Posterior vena cava (tissue), 2 donors: Measurements from ENCODE around the gene PBX3. TPM values are rescaled to one million over a fixed set of nuclear protein-coding genes. Genes with fewer than 3 reads are reported as not detected.

Source experiments
- DNase-seq: peaks from one replicate; pipeline ENCODE4 v3.0.0-alpha.2; 2020; ENCODE audit warnings: low spot score
- intact Hi-C, 2 donors: fragments of 100-400 bp; cut with DNase I; formaldehyde crosslinking; loops; one replicate each; pipeline versions ENCODE4 v1.14.1 to v1.14.2; 2022 to 2023
- total RNA-seq, 2 donors: library from RNA; stranded (reverse); fragmentation: NEBNext Ultra II Directional; extraction: Animal tissue kit (Norgen Biotek cat#: 25700); gene quantifications; one replicate each; pipeline ENCODE4 v1.2.1, GENCODE V29; 2021
- donor health status: DM: yes; HTN: yes; CAD: no.
- donor health status: DM: yes; HTN: yes; CAD: no.

Gene PBX3
- total RNA-seq, 2 donors from 2014 or later, result 36.0 to 54.0 TPM

DNA sequence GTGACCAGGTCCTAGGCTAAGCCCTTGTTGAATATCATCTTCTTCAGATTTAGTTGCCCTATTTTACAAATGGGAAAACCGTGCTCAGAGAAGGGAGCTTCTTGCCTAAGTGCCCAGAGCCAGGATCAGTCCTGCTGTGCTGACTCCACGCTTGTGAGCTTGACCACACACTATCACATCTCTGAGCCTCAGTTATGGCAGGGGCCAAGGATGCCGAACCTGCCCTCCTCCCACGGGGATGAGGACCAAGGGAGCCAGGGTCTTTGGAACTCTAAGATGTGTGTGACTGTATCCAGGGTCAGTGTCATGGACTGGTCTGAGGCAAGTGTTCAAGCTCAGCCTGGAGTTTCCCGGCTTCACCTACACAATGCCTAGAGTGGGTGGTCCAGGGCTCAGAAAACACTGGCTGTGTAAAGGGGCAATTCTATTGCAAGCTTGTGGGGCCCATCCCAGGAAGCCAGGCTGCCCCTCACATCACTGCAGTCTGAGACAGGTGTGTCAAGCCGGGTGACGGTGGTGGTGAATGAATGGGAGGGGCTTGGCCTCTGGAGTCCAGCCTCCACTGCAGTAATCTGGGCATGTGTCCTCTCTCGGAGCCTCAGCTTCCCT is 235.7 kb downstream of the PBX3 start:
- peak; percentile 53 for DNase-seq
- intact Hi-C loops, result no loop called here

DNA sequence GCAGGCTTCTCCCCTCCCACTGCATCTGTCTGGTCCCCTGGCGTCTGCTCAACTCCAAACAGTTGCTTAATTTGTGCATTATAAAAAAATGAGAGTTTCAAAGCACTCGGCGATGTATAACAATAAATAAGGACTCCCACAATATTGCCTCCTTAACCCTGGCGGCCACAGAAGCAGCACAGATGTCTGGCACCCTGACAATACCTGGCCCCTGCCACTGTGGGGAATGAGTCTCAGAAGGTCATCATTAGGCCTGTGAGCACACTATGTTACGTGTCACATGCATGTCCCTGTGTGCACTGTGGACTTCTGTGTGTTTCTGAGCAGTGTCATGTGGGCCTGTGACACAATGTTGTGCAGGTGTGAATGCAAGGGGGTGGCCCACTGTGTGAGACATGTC is 236.5 kb downstream of the PBX3 start:
- intact Hi-C loops, result no loop called here
- peak; percentile 61 for DNase-seq

GRCh38 chr9:125984461-125984860 is 237.3 kb downstream of the PBX3 start:
- peak; percentile 64 for DNase-seq
- intact Hi-C loops, result no loop called here

DNA sequence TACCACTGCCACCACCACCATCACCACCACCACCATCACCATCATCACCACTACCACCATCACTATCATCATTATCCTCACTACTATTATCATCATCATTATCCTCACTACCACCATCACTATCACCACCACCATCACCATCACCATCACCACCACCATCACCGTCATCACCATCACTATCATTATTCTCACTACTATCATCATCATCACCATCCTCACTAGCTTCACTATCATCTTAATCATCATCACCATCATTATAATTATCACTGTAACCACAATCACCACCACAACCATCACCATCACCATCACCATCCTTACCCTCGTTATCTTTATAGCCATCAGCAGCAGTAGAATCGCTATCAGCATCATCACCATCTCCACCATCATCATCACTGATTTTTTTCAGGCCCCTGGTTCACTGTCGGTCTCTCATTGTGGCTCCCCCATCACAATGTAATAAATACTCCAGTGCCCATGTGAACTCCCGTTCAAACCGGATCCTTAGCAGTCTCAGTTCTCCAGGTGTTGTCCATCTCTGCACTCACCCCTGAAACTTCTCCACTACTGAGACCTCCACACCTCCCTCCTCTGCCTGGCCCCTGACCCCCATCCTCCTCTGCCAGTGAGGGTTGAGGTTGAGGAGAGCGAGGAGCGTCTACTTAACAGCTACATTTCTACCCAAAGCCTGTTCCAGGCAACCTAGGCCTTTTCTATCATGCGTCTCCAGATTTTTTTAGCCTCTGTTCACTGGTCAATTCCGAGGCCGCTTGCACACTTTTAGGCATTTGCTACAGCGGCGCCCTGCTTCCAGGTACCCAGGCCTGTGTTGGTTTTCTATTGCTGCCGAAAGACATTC is 238.2 kb downstream of the PBX3 start:
- DNase-seq, result peak; percentile 37
- intact Hi-C loops, result no loop called here

GRCh38 chr9:125985998-125986655 is 239.0 kb downstream of the PBX3 start:
- intact Hi-C loops, result no loop called here
- DNase-seq, result peak; percentile 58

DNA sequence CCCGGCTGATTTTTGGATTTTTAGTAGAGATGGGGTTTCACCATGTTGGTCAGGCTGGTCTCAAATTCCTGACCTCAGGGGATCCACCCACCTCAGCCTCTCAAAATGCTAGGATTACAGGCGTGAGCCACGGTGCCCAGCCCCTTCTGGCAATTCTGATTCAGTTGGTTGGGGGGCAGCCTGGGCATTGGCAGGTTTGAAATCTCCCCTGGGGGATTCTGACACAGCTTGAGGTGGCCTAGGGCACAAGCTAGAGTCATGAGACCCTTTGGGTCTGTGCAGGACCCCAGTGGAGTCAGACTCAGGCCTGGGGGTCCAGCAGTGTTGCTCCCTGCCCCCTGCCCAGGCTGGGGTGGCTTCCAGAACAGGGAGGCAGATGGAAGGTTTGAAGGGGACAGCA is 239.8 kb downstream of the PBX3 start:
- peak; percentile 26 for DNase-seq

GRCh38 chr9:125987420-125987819 is 240.2 kb downstream of the PBX3 start:
- DNase-seq, result peak; percentile 62
- intact Hi-C loops, result no loop called here

More for the DNA sequence above, 239.8 kb downstream of the PBX3 start:
- intact Hi-C loops, result no loop called here

DNA sequence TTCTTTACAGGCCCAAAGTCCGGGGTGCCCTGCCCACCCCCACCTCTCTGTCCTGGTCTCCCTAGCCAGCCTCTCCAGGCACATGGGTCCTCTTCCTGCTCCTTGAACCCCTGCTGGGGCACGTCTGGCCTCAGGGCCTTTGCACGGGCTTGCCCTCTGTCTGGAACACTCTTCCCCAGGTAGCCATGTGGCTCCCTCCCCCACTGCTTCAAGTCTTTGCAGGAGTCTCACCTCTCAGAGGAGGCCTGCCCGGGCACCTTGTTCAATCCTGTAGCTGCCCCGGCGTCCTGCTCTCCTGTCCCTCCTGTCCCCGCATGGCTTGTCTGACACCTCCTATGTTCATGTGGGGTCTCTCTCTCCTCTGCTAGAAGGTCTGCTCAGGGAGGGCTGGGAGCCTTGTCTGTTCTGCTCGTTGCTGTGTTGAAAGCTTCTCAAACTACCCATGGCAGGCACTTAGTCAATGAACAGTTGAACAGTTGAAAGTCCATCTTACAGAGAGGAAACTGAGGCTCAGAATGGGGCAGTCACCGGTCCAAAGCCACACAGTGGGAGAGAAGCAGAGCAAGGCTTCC is 241.4 kb downstream of the PBX3 start:
- DNase-seq, result peak; percentile 64
- intact Hi-C loops, result no loop called here

GRCh38 chr9:125989090-125989501 is 241.9 kb downstream of the PBX3 start:
- DNase-seq, result peak; percentile 55

GRCh38 chr9:125989524-125990180 is 242.5 kb downstream of the PBX3 start:
- intact Hi-C loops, result no loop called here
- DNase-seq, result peak; percentile 74

More at GRCh38 chr9:125989090-125989501, 241.9 kb downstream of the PBX3 start:
- intact Hi-C loops, result no loop called here

GRCh38 chr9:125990186-125990792 is 243.1 kb downstream of the PBX3 start:
- intact Hi-C loops, result no loop called here
- peak; percentile 69 for DNase-seq

- intact Hi-C loops, result no loop called here
- DNase-seq, result peak; percentile 62
Observed at GRCh38 chr9:125990793-125991220, 243.6 kb downstream of the PBX3 start.

DNA sequence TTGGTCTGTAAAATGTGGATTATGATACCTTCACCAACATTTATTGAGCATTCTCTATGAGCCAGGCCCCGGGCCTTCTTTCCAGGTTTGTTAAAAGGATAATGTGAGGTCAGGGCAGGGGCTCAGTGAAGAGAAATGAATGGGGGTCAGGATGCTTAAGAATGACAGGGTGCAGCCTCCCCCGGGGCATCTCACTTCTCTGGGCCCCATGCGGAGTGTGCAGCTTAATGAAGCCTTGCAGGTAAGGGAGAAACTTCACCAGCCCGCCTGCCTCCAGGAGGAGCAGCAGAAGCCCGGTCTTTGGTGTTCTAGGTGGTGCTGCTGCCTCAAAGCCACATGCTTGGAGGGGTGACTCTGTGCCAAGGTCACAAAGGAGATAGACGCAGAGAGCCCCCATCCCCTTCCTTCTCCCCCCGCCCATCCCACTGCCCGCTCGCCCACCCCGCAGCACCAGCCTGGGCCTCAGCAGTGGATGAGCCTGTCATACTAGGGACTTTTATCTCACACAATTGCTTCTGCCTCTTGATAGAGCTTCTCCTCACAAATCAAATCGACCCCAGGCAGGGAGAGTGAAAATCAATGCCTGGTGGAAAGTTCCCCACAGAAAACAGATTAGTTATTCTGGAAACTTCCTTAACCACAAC is 244.8 kb downstream of the PBX3 start:
- DNase-seq, result peak; percentile 50
- intact Hi-C loops, result no loop called here

DNA sequence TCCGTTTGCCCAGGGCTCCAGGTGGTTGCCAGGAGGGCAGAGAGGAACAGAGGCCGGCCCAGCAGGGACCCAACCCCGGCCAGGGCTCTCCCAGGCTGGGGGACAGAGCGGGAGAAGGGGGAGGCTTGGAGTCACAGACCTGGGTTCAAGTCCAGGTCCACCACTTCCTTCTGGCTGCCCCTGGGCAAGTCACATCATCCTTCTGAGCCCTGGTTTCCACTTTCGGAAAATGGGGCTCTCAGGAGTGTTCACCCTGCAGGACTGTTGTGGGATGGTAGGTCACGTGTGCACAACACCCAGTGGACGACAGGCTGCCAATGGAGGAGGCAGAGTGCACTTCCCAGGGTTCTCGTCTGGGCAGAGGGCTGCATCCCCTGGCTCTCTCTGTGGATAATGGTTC is 245.4 kb downstream of the PBX3 start:
- DNase-seq, result peak; percentile 73
- intact Hi-C loops, result no loop called here

DNA sequence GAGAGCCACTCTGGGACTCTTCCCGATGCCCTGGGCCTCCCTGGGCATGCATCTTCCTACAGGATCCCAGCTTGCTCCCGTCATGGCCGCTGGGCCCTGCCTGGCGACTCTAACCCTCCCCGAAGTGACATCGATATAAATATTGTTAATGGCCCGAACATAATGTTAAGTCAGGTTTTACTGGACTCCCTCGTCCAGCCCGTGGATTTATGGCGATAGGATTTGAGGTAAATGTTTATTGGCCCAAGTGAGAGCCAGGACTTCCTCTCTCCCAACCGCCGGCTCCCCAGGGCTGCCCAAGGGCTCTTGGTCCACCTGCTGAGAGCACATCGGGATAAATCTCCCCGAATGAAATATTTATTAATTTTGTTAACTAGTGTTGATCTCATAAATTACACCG is 246.3 kb downstream of the PBX3 start:
- intact Hi-C loops, result no loop called here
- DNase-seq, result peak; percentile 69

GRCh38 chr9:125994066-125994943 is 247.1 kb downstream of the PBX3 start:
- intact Hi-C loops, result no loop called here
- DNase-seq, result peak; percentile 75

DNA sequence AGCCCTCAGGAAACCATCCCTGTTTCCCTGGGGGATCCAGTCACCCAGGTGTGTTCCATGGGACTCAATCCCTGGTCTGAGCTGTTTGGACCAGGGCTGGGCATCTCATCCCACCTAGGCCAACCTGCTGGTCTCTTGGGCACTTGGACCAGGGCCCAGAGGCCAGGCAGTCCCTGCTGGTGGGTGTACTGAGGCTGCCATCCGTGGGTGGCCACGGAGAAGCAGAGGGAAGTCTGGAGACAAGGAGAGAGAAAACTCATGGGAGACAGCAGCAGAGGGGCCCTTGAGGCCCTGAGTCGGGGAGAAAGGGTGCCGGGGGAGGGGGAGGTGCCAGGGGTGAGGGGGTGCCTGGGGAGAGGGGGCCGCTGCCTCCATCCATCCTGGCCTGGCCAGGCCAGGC is 247.8 kb downstream of the PBX3 start:
- peak; percentile 64 for DNase-seq
- intact Hi-C loops, result no loop called here

GRCh38 chr9:125995706-125996105 is 248.5 kb downstream of the PBX3 start:
- DNase-seq, result no peak
- intact Hi-C loops, result no loop called here
